Osteoblast (primary cell): ENCODE results near the gene CHST13. TPM values are rescaled to one million over a fixed set of nuclear protein-coding genes. Genes with fewer than 3 reads are reported as not detected.

Source experiments
- DNase-seq: peaks from one replicate; pipeline ENCODE4 v3.0.0; 2011; ENCODE audit warnings: low spot score, mixed read lengths; ENCODE audit not compliant: insufficient read length; ENCODE audit errors: missing footprints
- H2AFZ ChIP-seq: 2 replicates; pipeline ENCODE4 v1.6.0; 2011; ENCODE audit warnings: mild to moderate bottlenecking, low read length
- H3K27ac ChIP-seq: 2 replicates; pipeline ENCODE4 v1.5.1; 2011; ENCODE audit warnings: mild to moderate bottlenecking, low read depth, low read length, moderate library complexity
- H3K27me3 ChIP-seq: 2 replicates; pipeline ENCODE4 v1.6.0; 2012; ENCODE audit warnings: mild to moderate bottlenecking, control low read depth, inconsistent platforms, low read length, moderate library complexity; ENCODE audit not compliant: insufficient read depth
- H3K36me3 ChIP-seq: 2 replicates; pipeline ENCODE4 v1.5.1; 2011; ENCODE audit warnings: mild to moderate bottlenecking, low read length, control low read depth, moderate library complexity; ENCODE audit not compliant: insufficient read depth
- H3K4me1 ChIP-seq: 2 replicates; pipeline ENCODE4 v1.5.1; 2011; ENCODE audit warnings: mild to moderate bottlenecking, low read length, control low read depth, moderate library complexity; ENCODE audit not compliant: insufficient read depth
- H3K4me2 ChIP-seq: 2 replicates; pipeline ENCODE4 v1.6.0; 2011; ENCODE audit warnings: mild to moderate bottlenecking, low read length; ENCODE audit not compliant: insufficient read depth
- H3K4me3 ChIP-seq: fragments of 200-600 bp; sonication (generic); 3 replicates; pipeline ENCODE4 v1.5.1; 2012; ENCODE audit warnings: mild to moderate bottlenecking, low read length, inconsistent platforms; ENCODE audit not compliant: insufficient read depth
- H3K79me2 ChIP-seq: 2 replicates; pipeline ENCODE4 v1.6.0; 2012; ENCODE audit warnings: mild to moderate bottlenecking, low read length, control low read depth, inconsistent platforms; ENCODE audit not compliant: insufficient read depth
- H3K9me3 ChIP-seq: 2 replicates; pipeline ENCODE4 v1.5.1; 2011; ENCODE audit warnings: low read depth, low read length, control low read depth
- H4K20me1 ChIP-seq: 2 replicates; pipeline ENCODE4 v1.6.0; 2012; ENCODE audit warnings: mild to moderate bottlenecking, low read length, control low read depth; ENCODE audit not compliant: insufficient read depth
- total RNA-seq: library from RNA; depleted of rRNA; stranded (reverse); fragments of >200 nt; gene quantifications from 2 replicates; pipeline ENCODE4 v1.2.3, GENCODE V29; 2012
- TF ChIP-seq, protein P1 (sequence below): IDR thresholded peaks from 2 replicates; pipeline ENCODE4 v1.5.1; 2011; ENCODE audit warnings: mild to moderate bottlenecking, low read depth, low read length, moderate library complexity; ENCODE audit errors: extremely low read depth

Gene CHST13
- total RNA-seq, 1 donor, result under 0.01 TPM

DNA sequence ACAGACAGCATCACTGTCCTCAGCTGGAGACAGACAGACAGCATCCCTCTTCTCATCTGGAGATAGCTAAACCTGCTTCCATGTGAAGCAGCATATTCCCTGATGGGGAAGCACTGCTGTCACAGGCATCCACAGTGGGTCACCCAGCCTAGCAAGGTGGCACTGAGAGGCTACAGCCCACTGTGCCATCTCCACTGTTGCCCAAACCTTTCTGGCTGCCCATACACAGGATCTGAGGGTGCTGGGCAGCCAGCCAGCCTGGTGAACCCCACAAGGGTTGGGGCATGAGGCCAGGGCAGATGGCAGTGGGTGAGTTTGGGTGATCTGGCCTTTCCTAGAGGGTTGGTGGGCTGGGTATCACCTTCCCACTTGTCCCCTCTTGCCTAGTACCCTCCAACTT lies 11.7 kb downstream of the CHST13 start:
- H3K4me3 ChIP-seq, result no peak overlapping the region
- H2AFZ ChIP-seq, result no peak overlapping the region
- H3K27ac ChIP-seq, result no peak overlapping the region
- H3K79me2 ChIP-seq, result no peaks in the 10 kb centered on the region
- H3K9me3 ChIP-seq, result no peaks in the 10 kb centered on the region
- DNase-seq, result peak; percentile 35
- H4K20me1 ChIP-seq, result no peaks in the 10 kb centered on the region
- TF ChIP-seq, protein P1, sequence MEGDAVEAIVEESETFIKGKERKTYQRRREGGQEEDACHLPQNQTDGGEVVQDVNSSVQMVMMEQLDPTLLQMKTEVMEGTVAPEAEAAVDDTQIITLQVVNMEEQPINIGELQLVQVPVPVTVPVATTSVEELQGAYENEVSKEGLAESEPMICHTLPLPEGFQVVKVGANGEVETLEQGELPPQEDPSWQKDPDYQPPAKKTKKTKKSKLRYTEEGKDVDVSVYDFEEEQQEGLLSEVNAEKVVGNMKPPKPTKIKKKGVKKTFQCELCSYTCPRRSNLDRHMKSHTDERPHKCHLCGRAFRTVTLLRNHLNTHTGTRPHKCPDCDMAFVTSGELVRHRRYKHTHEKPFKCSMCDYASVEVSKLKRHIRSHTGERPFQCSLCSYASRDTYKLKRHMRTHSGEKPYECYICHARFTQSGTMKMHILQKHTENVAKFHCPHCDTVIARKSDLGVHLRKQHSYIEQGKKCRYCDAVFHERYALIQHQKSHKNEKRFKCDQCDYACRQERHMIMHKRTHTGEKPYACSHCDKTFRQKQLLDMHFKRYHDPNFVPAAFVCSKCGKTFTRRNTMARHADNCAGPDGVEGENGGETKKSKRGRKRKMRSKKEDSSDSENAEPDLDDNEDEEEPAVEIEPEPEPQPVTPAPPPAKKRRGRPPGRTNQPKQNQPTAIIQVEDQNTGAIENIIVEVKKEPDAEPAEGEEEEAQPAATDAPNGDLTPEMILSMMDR, result no peak
- no peaks in the 10 kb centered on the region for H3K36me3 ChIP-seq
- no peak overlapping the region for H3K4me2 ChIP-seq
- H3K27me3 ChIP-seq, result peaks cover 34% of the 10 kb centered on the region
- H3K4me1 ChIP-seq, result peaks cover 7% of the 10 kb centered on the region

- Histone ChIP-seq H3K4me3 (no peak overlapping the region), H3K36me3 (no peaks in the 10 kb centered on the region), H3K4me2 (no peak overlapping the region), H3K9me3 (no peaks in the 10 kb centered on the region), H3K79me2 (no peaks in the 10 kb centered on the region), H3K27ac (no peak overlapping the region), H4K20me1 (no peaks in the 10 kb centered on the region), H3K4me1 (peaks cover 12% of the 10 kb centered on the region), H3K27me3 (peaks cover 34% of the 10 kb centered on the region), H2AFZ (no peak overlapping the region)
- DNase-seq, result peak; percentile 36
- TF ChIP-seq, protein P1, result no peak
Measured at GRCh38 chr3:126536126-126536525, 12.2 kb downstream of the CHST13 start.

- no peak overlapping the region for H3K4me2 ChIP-seq
- H3K79me2 ChIP-seq, result no peaks in the 10 kb centered on the region
- no peak overlapping the region for H3K4me3 ChIP-seq
- no peak overlapping the region for H2AFZ ChIP-seq
- H4K20me1 ChIP-seq, result no peaks in the 10 kb centered on the region
- peaks cover 33% of the 10 kb centered on the region for H3K27me3 ChIP-seq
- H3K36me3 ChIP-seq, result no peaks in the 10 kb centered on the region
- H3K4me1 ChIP-seq, result peaks cover 14% of the 10 kb centered on the region
- H3K9me3 ChIP-seq, result no peaks in the 10 kb centered on the region
- DNase-seq, result no peak
- no peak overlapping the region for H3K27ac ChIP-seq
- TF ChIP-seq, protein P1, result no peak
Measured at GRCh38 chr3:126537116-126537729, 13.3 kb downstream of the CHST13 start.

- TF ChIP-seq, protein P1, result no peak
- Histone ChIP-seq H3K4me2 (no peak overlapping the region), H3K79me2 (no peaks in the 10 kb centered on the region), H2AFZ (no peak overlapping the region), H3K4me3 (no peak overlapping the region), H4K20me1 (no peaks in the 10 kb centered on the region), H3K4me1 (peaks cover 14% of the 10 kb centered on the region), H3K9me3 (no peaks in the 10 kb centered on the region), H3K36me3 (no peaks in the 10 kb centered on the region), H3K27ac (no peak overlapping the region), H3K27me3 (peaks cover 27% of the 10 kb centered on the region)
- no peak for DNase-seq
Measured at GRCh38 chr3:126537730-126538281, 13.9 kb downstream of the CHST13 start.
